PC-9 (cell line): ENCODE results near the gene CNPY4.

Experiments used
- CTCF ChIP-seq: fragments of 200-600 bp; sonication (generic); conservative IDR thresholded peaks from 2 replicates; pipeline ENCODE4 v1.6.1; 2017; ENCODE audit warnings: mixed run types, antibody characterized with exemption, mild to moderate bottlenecking, moderate library complexity
- EZH2 ChIP-seq: fragments of 200-600 bp; sonication (generic); IDR thresholded peaks from 2 replicates; pipeline ENCODE4 v1.8.0; 2017; ENCODE audit warnings: antibody characterized with exemption, low read depth

GRCh38 chr7:100109521-100110163, 9.8 kb upstream of the CNPY4 start:
- TF ChIP-seq EZH2 (no peak), CTCF (no peak)
